HuH-7.5 (cell line): ENCODE measurements around the gene SYNGR2.
A peak's percentile ranks its signal among the peaks of the same experiment; 100 is the strongest.

Experiments used
- DNase-seq: peaks from one replicate; pipeline ENCODE4 v3.0.0; 2011; ENCODE audit warnings: low spot score

Gene SYNGR2

GRCh38 chr17:78168242-78168902 is at the start of gene SYNGR2:
Gene SYNGR2 (plus strand): TSS chr17:78168581. CDS start chr17:78168617, 36 bp downstream.
- peak; percentile 84 for DNase-seq

GRCh38 chr17:78118801-78119241 is 49.6 kb upstream of the SYNGR2 start:
- DNase-seq = no peak

GRCh38 chr17:78120537-78120936 is 47.8 kb upstream of the SYNGR2 start:
- DNase-seq = no peak

- DNase-seq = no peak
Measured at GRCh38 chr17:78120971-78121800, 47.2 kb upstream of the SYNGR2 start.

- no peak for DNase-seq
Measured at GRCh38 chr17:78121801-78122215, 46.6 kb upstream of the SYNGR2 start.

GRCh38 chr17:78122216-78122930 is 46.0 kb upstream of the SYNGR2 start:
- DNase-seq = no peak

- DNase-seq = no peak
Measured at GRCh38 chr17:78122931-78123249, 45.5 kb upstream of the SYNGR2 start.

GRCh38 chr17:78123258-78123929 is 45.0 kb upstream of the SYNGR2 start:
- DNase-seq = no peak

- DNase-seq = no peak
Measured at GRCh38 chr17:78124081-78124835, 44.1 kb upstream of the SYNGR2 start.

GRCh38 chr17:78124836-78125137 is 43.6 kb upstream of the SYNGR2 start:
- DNase-seq = no peak

GRCh38 chr17:78125138-78125913 is 43.1 kb upstream of the SYNGR2 start:
- no peak for DNase-seq

GRCh38 chr17:78125976-78126894 is 42.1 kb upstream of the SYNGR2 start:
- DNase-seq = no peak

- DNase-seq = no peak
Measured at GRCh38 chr17:78126895-78127238, 41.5 kb upstream of the SYNGR2 start.

- DNase-seq = peak; percentile 62
Measured at GRCh38 chr17:78127239-78127887, 41.0 kb upstream of the SYNGR2 start.

GRCh38 chr17:78127888-78128550 is 40.4 kb upstream of the SYNGR2 start:
- peak; percentile 68 for DNase-seq

GRCh38 chr17:78128551-78129350 is 39.6 kb upstream of the SYNGR2 start, which contains the start of gene TMC6:
Gene TMC6 (minus strand): TSS chr17:78128755. CDS start chr17:78126832, 1,923 bp downstream.
- peak; percentile 84 for DNase-seq

- DNase-seq = no peak
Measured at GRCh38 chr17:78129351-78130089, 38.9 kb upstream of the SYNGR2 start.
